GM21619 (cell line): ENCODE data around the gene MUC5AC.
"Not testable (repeated sequence)": the region's sequence is repeated elsewhere in the genome, so short reads cannot be mapped to it uniquely, and the experiment has no call there.

Experiments used
- ATAC-seq: cut with Tn5 transposase; IDR thresholded peaks from one replicate; pipeline ENCODE4 v1.9.1; 2021; ENCODE audit not compliant: unreplicated experiment

The MUC5AC gene

GRCh38 chr11:1244557-1244956 is 86.8 kb downstream of the MUC5AC start:
- ATAC-seq = not testable (repeated sequence)

DNA sequence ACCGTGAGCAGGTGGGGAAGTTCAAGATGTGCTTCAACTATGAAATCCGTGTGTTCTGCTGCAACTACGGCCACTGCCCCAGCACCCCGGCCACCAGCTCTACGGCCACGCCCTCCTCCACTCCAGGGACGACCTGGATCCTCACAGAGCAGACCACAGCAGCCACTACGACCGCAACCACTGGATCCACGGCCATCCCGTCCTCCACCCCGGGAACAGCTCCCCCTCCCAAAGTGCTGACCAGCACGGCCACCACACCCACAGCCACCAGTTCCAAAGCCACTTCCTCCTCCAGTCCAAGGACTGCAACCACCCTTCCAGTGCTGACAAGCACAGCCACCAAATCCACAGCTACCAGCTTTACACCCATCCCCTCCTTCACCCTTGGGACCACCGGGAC is 88.0 kb downstream of the MUC5AC start:
- ATAC-seq = not testable (repeated sequence)

- not testable (repeated sequence) for ATAC-seq
These were observed 88.5 kb downstream of the MUC5AC start for GRCh38 chr11:1246301-1246700.

DNA sequence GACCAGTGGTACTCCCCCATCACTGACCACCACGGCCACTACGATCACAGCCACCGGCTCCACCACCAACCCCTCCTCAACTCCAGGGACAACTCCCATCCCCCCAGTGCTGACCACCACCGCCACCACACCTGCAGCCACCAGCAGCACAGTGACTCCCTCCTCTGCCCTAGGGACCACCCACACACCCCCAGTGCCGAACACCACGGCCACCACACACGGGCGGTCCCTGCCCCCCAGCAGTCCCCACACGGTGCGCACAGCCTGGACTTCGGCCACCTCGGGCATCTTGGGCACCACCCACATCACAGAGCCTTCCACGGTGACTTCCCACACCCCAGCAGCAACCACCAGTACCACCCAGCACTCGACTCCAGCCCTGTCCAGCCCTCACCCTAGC is 89.3 kb downstream of the MUC5AC start:
- not testable (repeated sequence) for ATAC-seq

- not testable (repeated sequence) for ATAC-seq
These were observed 91.2 kb downstream of the MUC5AC start for GRCh38 chr11:1248951-1249350.

GRCh38 chr11:1250411-1250810 is 92.7 kb downstream of the MUC5AC start:
- not testable (repeated sequence) for ATAC-seq
